Measurements from ENCODE around the gene ADAM8.
"Not testable (repeated sequence)": the region's sequence is repeated elsewhere in the genome, so short reads cannot be mapped to it uniquely, and the experiment has no call there.

The ADAM8 gene

GRCh38 chr10:133266056-133266795, 10.4 kb downstream of the ADAM8 start:
- DNase-seq, result no peak

- not testable (repeated sequence) for DNase-seq
Measured at GRCh38 chr10:133265052-133265451, 11.6 kb downstream of the ADAM8 start.

GRCh38 chr10:133264461-133264860, 12.2 kb downstream of the ADAM8 start:
- DNase-seq, result peak; percentile 15 to 59 (median 32)

- no peak for DNase-seq
Measured at GRCh38 chr10:133263674-133264073, 13.0 kb downstream of the ADAM8 start.

- no peak for DNase-seq
Measured at GRCh38 chr10:133262696-133263095, 14.0 kb downstream of the ADAM8 start.

- peak; percentile 71 to 84 (median 83) for DNase-seq
Measured at GRCh38 chr10:133261726-133262325, 14.8 kb downstream of the ADAM8 start.

GRCh38 chr10:133260895-133261725, 15.6 kb downstream of the ADAM8 start:
- DNase-seq, result peak; percentile 30 to 65 (median 61)

GRCh38 chr10:133259602-133259989, 17.1 kb downstream of the ADAM8 start:
- DNase-seq, result no peak

GRCh38 chr10:133258818-133259601, 17.7 kb downstream of the ADAM8 start:
- peak; percentile 61 to 74 (median 68) for DNase-seq

GRCh38 chr10:133258066-133258817, 18.4 kb downstream of the ADAM8 start:
- peak in 5 of 6 experiments; percentile 16 to 46 (median 33) for DNase-seq

GRCh38 chr10:133257489-133258065, 19.1 kb downstream of the ADAM8 start:
- peak in 3 of 6 experiments; percentile 20 to 44 (median 40) for DNase-seq

GRCh38 chr10:133255323-133255722, 21.3 kb downstream of the ADAM8 start:
- DNase-seq, result no peak

GRCh38 chr10:133254421-133255120, 22.1 kb downstream of the ADAM8 start:
- DNase-seq, result no peak

GRCh38 chr10:133253361-133253955, 23.2 kb downstream of the ADAM8 start:
- DNase-seq, result no peak

GRCh38 chr10:133252223-133252552, 24.5 kb downstream of the ADAM8 start:
- no peak for DNase-seq

GRCh38 chr10:133251388-133252222, 25.1 kb downstream of the ADAM8 start:
- DNase-seq, result no peak

GRCh38 chr10:133249975-133250754, 26.5 kb downstream of the ADAM8 start:
- DNase-seq, result no peak

- no peak for DNase-seq
Measured at GRCh38 chr10:133249094-133249780, 27.4 kb downstream of the ADAM8 start.
